HCT116 (cell line): Measurements from ENCODE around the gene ZNF853. TPM values are rescaled to one million over a fixed set of nuclear protein-coding genes. Genes with fewer than 3 reads are reported as not detected.

ENCODE experiments used
- ATAC-seq: fragments of 200-7000 bp; cut with Tn5 transposase; 2 replicates; pipeline ENCODE4 v1.9.1; 2020; ENCODE audit warnings: mild to moderate bottlenecking, moderate library complexity
- BruUV-seq: library from RNA; stranded (reverse); fragments of 400-500 nt; replicated peaks from 2 replicates; lab custom pipeline; 2021; lab: Mats Ljungman, UMichigan
- CTCF ChIA-PET: fragments of 300-600 bp; sonication (Branson Sonifier 250); formaldehyde crosslinking; loops from one replicate; lab custom pipeline; 2021; ENCODE audit warnings: antibody characterized with exemption; lab: Charles Lee
- POLR2A ChIA-PET: fragments of 300-600, 350-600 bp; sonication (Branson Sonifier 250); formaldehyde crosslinking; loops from one replicate; lab custom pipeline; 2021; ENCODE audit warnings: antibody characterized with exemption; lab: Charles Lee
- RAD21 ChIA-PET, 2 experiments: fragments of 300-600 bp; sonication (Branson Sonifier 250); formaldehyde crosslinking; loops; one replicate each; lab custom pipeline; 2023; ENCODE audit warnings: low total read pairs in 2 of 2; ENCODE audit not compliant: uncharacterized antibody in 2 of 2, unreplicated experiment in 2 of 2, low non-redundant PET in 1 of 2; lab: Charles Lee
- DNase-seq: peaks from one replicate; pipeline ENCODE4 v3.0.0-alpha.2; 2010; ENCODE audit warnings: low read depth, low spot score
- H2AFZ ChIP-seq: fragments of 200-600 bp; shearing (Covaris generic), sonication (generic); 2 replicates; pipeline ENCODE4 v1.6.1; 2017; ENCODE audit warnings: low read depth, mixed run types, mixed read lengths, antibody characterized with exemption, low read length; ENCODE audit not compliant: poor library complexity, severe bottlenecking
- H3K27ac ChIP-seq: 2 replicates; pipeline ENCODE4 v1.5.1; 2012; ENCODE audit warnings: low read depth, low read length
- H3K27me3 ChIP-seq: fragments of 200-600 bp; sonication (generic); 2 replicates; pipeline ENCODE4 v1.6.1; 2016; ENCODE audit warnings: mixed run types, low read length, mixed read lengths; ENCODE audit not compliant: insufficient read depth
- H3K36me3 ChIP-seq, 2 experiments: fragments of 200-500 bp in 1 of 2; fragments of 200-600 bp in 1 of 2; sonication (Bioruptor generic) in 1 of 2; sonication (generic) in 1 of 2; 2 replicates each; pipeline versions ENCODE4 v1.5.1 to v1.6.1; 2014 to 2016; ENCODE audit warnings: low read length in 2 of 2, inconsistent platforms in 1 of 2, mixed read lengths in 1 of 2, mixed run types in 1 of 2; ENCODE audit not compliant: insufficient read depth in 2 of 2, control insufficient read depth in 1 of 2
- H3K4me1 ChIP-seq, 2 experiments: fragments of 200-600 bp in 1 of 2; sonication (generic) in 1 of 2; 2 replicates each; pipeline versions ENCODE4 v1.5.1 to v1.6.1; 2012 to 2017; ENCODE audit warnings: low read length in 2 of 2, inconsistent platforms in 1 of 2, mild to moderate bottlenecking in 1 of 2, mixed read lengths in 1 of 2, mixed run types in 1 of 2, moderate library complexity in 1 of 2; ENCODE audit not compliant: insufficient read depth in 2 of 2, control insufficient read depth in 1 of 2
- H3K4me2 ChIP-seq: fragments of 200-600 bp; sonication (generic); 2 replicates; pipeline ENCODE4 v1.6.1; 2017; ENCODE audit warnings: mixed run types, low read length, mixed read lengths
- H3K4me3 ChIP-seq, 2 experiments: fragments of 200-600 bp in 1 of 2; sonication (generic) in 1 of 2; replicated peaks in 1 of 2; 2 replicates each; pipeline ENCODE4 v1.5.1; 2011 to 2016; ENCODE audit warnings: low read length in 2 of 2, control low read depth in 1 of 2, low read depth in 1 of 2, mild to moderate bottlenecking in 1 of 2, mixed read lengths in 1 of 2, mixed run types in 1 of 2
- H3K79me2 ChIP-seq: fragments of 200-600 bp; sonication (generic); 2 replicates; pipeline ENCODE4 v1.6.1; 2017; ENCODE audit warnings: mild to moderate bottlenecking, mixed run types, low read length, moderate library complexity, mixed read lengths; ENCODE audit not compliant: insufficient read depth
- H3K9ac ChIP-seq: fragments of 200-600 bp; sonication (generic); 2 replicates; pipeline ENCODE4 v1.6.1; 2016; ENCODE audit warnings: low read length, mixed read lengths
- H3K9me2 ChIP-seq: fragments of 200-600 bp; sonication (generic), shearing (Covaris generic); 2 replicates; pipeline ENCODE4 v1.6.1; 2017; ENCODE audit warnings: mixed run types, mild to moderate bottlenecking, moderate library complexity; ENCODE audit not compliant: insufficient read depth
- H3K9me3 ChIP-seq, 2 experiments: fragments of 200-500 bp in 1 of 2; fragments of 200-600 bp in 1 of 2; sonication (Bioruptor generic) in 1 of 2; sonication (generic) in 1 of 2; 2 replicates each; pipeline ENCODE4 v1.6.1; 2014 to 2017; ENCODE audit warnings: low read length in 2 of 2, mixed read lengths in 2 of 2, inconsistent platforms in 1 of 2, low read depth in 1 of 2, mild to moderate bottlenecking in 1 of 2, mixed run types in 1 of 2, moderate library complexity in 1 of 2; ENCODE audit not compliant: control insufficient read depth in 1 of 2, insufficient read depth in 1 of 2
- H4K20me1 ChIP-seq: fragments of 200-600 bp; sonication (generic), shearing (Covaris generic); 2 replicates; pipeline ENCODE4 v1.6.1; 2017; ENCODE audit warnings: mixed run types, mild to moderate bottlenecking, moderate library complexity; ENCODE audit not compliant: insufficient read depth
- CEBPB ChIP-seq: IDR thresholded peaks from 2 replicates; pipeline ENCODE4 v1.6.1; 2012; ENCODE audit warnings: low read depth
- ELF1 ChIP-seq: IDR thresholded peaks from 2 replicates; pipeline ENCODE4 v1.6.1; 2012; ENCODE audit warnings: low read depth, borderline replicate concordance
- EZH2phosphoT487 ChIP-seq: fragments of 200-600 bp; IDR thresholded peaks from 2 replicates; pipeline ENCODE4 v1.6.1; 2018; ENCODE audit warnings: antibody characterized with exemption, borderline replicate concordance
- FOSL1 ChIP-seq: IDR thresholded peaks from 2 replicates; pipeline ENCODE4 v1.6.1; 2012; ENCODE audit warnings: low read depth
- JUND ChIP-seq: IDR thresholded peaks from 2 replicates; pipeline ENCODE4 v1.6.1; 2012
- MAX ChIP-seq: IDR thresholded peaks from 2 replicates; pipeline ENCODE4 v1.6.1; 2012
- RAD21 ChIP-seq: IDR thresholded peaks from 2 replicates; pipeline ENCODE4 v1.6.1; 2012; ENCODE audit warnings: low read depth, mild to moderate bottlenecking
- REST ChIP-seq: IDR thresholded peaks from 2 replicates; pipeline ENCODE4 v1.6.1; 2012; ENCODE audit warnings: low read depth
- SP1 ChIP-seq: IDR thresholded peaks from 2 replicates; pipeline ENCODE4 v1.6.1; 2012; ENCODE audit warnings: low read depth
- YY1 ChIP-seq: IDR thresholded peaks from 2 replicates; pipeline ENCODE4 v1.6.1; 2011; ENCODE audit warnings: low read length, low read depth, moderate library complexity, mild to moderate bottlenecking; ENCODE audit not compliant: insufficient replicate concordance; ENCODE audit errors: extremely low read depth
- ZBTB33 ChIP-seq: IDR thresholded peaks from 2 replicates; pipeline ENCODE4 v1.6.1; 2011; ENCODE audit warnings: mild to moderate bottlenecking, low read length, moderate library complexity; ENCODE audit not compliant: insufficient replicate concordance; ENCODE audit errors: extremely low read depth
- intact Hi-C: fragments of 100-400 bp; cut with micrococcal nuclease; formaldehyde crosslinking; loops from 2 replicates; pipeline ENCODE4 v1.10.0; 2022
- total RNA-seq: library from RNA; stranded (reverse); gene quantifications from one replicate; pipeline ENCODE4 v1.2.1, GENCODE V29; 2021; ENCODE audit not compliant: unreplicated experiment

Gene ZNF853
- total RNA-seq, 1 experiment from 2014 or later, result 0.05 TPM

- CTCF ChIA-PET, result no interaction called here
- intact Hi-C loops, result no loop called here
Observed at GRCh38 chr7:6651851-6652445, 36.5 kb downstream of the ZNF853 start.

More at GRCh38 chr7:6651851-6652445, 36.5 kb downstream of the ZNF853 start:
- no peaks in the 10 kb centered on the region for H3K27me3 ChIP-seq
- BruUV-seq, result no TSS peak
- DNase-seq (no peak), ATAC-seq (no peak)
- no peak overlapping the region for H3K27ac ChIP-seq
- ChIA-PET RAD21 (no interaction called here), POLR2A (no interaction called here)
- peaks cover 6% of the 10 kb centered on the region; the same call in 1 of the 2 replicates for H3K79me2 ChIP-seq
- no peak for TF ChIP-seq ELF1
- no peak for TF ChIP-seq MAX
- no peak for TF ChIP-seq FOSL1
- no peak for TF ChIP-seq YY1
- TF ChIP-seq CEBPB, result no peak
- TF ChIP-seq REST, result no peak
- no peak for TF ChIP-seq ZBTB33
- no peak for TF ChIP-seq EZH2phosphoT487
- no peak for TF ChIP-seq SP1
- no peak for TF ChIP-seq RAD21
- TF ChIP-seq JUND, result no peak
- no peaks in the 10 kb centered on the region for H4K20me1 ChIP-seq
- no peak overlapping the region for H2AFZ ChIP-seq
- H3K36me3 ChIP-seq, result peaks cover 6 to 49% of the 10 kb centered on the region in 2 experiments; a peak in 3 of 4 replicates
- no peaks in the 10 kb centered on the region for H3K9me2 ChIP-seq
- no peak overlapping the region for H3K4me2 ChIP-seq
- no peaks in the 10 kb centered on the region for H3K4me1 ChIP-seq
- no peak overlapping the region for H3K4me3 ChIP-seq
- H3K9ac ChIP-seq, result no peak overlapping the region
- H3K9me3 ChIP-seq, result no peaks in the 10 kb centered on the region; a peak in 1 of 4 replicates
